RWPE1 (cell line): ENCODE data around the gene CYCS.
A peak's percentile ranks its signal among the peaks of the same experiment; 100 is the strongest.

Experiments used
- CTCF ChIA-PET: fragments of 350-600 bp; sonication (Branson Sonifier 250); formaldehyde crosslinking; extraction: SDS; loops from one replicate; lab custom pipeline; 2021; lab: Yijun Ruan, JAX
- POLR2A ChIA-PET: fragments of 400-600 bp; formaldehyde crosslinking; extraction: SDS; loops from one replicate; lab custom pipeline; 2020; ENCODE audit warnings: antibody characterized with exemption; ENCODE audit not compliant: low non-redundant PET; lab: Yijun Ruan, JAX
- DNase-seq: peaks from one replicate; pipeline ENCODE4 v3.0.0; 2012; ENCODE audit warnings: low spot score
- H3K27ac ChIP-seq: fragments of 450-650 bp; 2 replicates; pipeline ENCODE4 v1.5.1; 2017
- CTCF ChIP-seq: fragments of 450-650 bp; conservative IDR thresholded peaks from 2 replicates; pipeline ENCODE4 v1.5.1; 2017; ENCODE audit warnings: low read depth, mild to moderate bottlenecking

Gene CYCS

GRCh38 chr7:25125137-25125946 is at the start of gene CYCS:
CYCS (minus strand) TSS chr7:25125260; CDS start chr7:25124119, 1,141 bp downstream.
- ChIA-PET CTCF (interaction anchor here (0.9 kb wide), 2 partner anchors 26 to 92 kb away, joined by 3 read pairs; no protein-coding TSS in a partner anchor), POLR2A (interaction anchor here (0.6 to 1.7 kb wide), 2 partner anchors 12 to 55 kb away, joined by 3 to 5 read pairs; a partner anchor contains a TSS)
- no peak for TF ChIP-seq CTCF
- DNase-seq = peak; percentile 97
- peak within 1 kb of the TSS; percentile 87 for H3K27ac ChIP-seq

- no peak for TF ChIP-seq CTCF
- ChIA-PET POLR2A (no interaction called here), CTCF (no interaction called here)
- DNase-seq = no peak
- H3K27ac ChIP-seq = no peak overlapping the region
These were observed 48.1 kb upstream of the CYCS start for GRCh38 chr7:25173184-25173583.

GRCh38 chr7:25171516-25171915 is 46.5 kb upstream of the CYCS start:
- DNase-seq = no peak
- no peak for TF ChIP-seq CTCF
- H3K27ac ChIP-seq = no peak overlapping the region
- CTCF ChIA-PET = interaction anchor here (1.2 kb wide), 1 partner anchor 9 kb away, joined by 6 read pairs; a partner anchor contains a TSS
- POLR2A ChIA-PET = no interaction called here

GRCh38 chr7:25171071-25171470 is 46.0 kb upstream of the CYCS start:
- POLR2A ChIA-PET = no interaction called here

GRCh38 chr7:25169683-25170082 is 44.6 kb upstream of the CYCS start:
- no peak for DNase-seq
- ChIA-PET POLR2A (no interaction called here), CTCF (no interaction called here)
- H3K27ac ChIP-seq = no peak overlapping the region
- TF ChIP-seq CTCF = no peak

More at GRCh38 chr7:25171071-25171470, 46.0 kb upstream of the CYCS start:
- CTCF ChIA-PET = interaction anchor here (1.2 kb wide), 1 partner anchor 9 kb away, joined by 6 read pairs; a partner anchor contains a TSS
- TF ChIP-seq CTCF = no peak
- no peak for DNase-seq
- no peak overlapping the region for H3K27ac ChIP-seq

GRCh38 chr7:25168145-25168544 is 43.1 kb upstream of the CYCS start:
- TF ChIP-seq CTCF = no peak
- CTCF ChIA-PET = no interaction called here
- DNase-seq = no peak
- POLR2A ChIA-PET = no interaction called here
- no peak overlapping the region for H3K27ac ChIP-seq
